A549 (cell line): ENCODE measurements around the gene GXYLT1.

Source experiments
- BHLHE40 ChIP-seq: IDR thresholded peaks from 2 replicates; pipeline ENCODE4 v1.6.1; 2012; ENCODE audit warnings: low read depth, low read length, inconsistent platforms
- CBX2 ChIP-seq: fragments of 200-600 bp; sonication (generic); IDR thresholded peaks from 2 replicates; pipeline ENCODE4 v1.6.1; 2016; ENCODE audit warnings: low read depth, mild to moderate bottlenecking, borderline replicate concordance
- CTCF ChIP-seq: fragments of >200 bp; sonication (Bioruptor Twin); formaldehyde crosslinking; IDR thresholded peaks from 3 replicates; pipeline ENCODE4 v1.5.1; 2016
- HMGXB4 ChIP-seq: fragments of 250-450 bp; sonication (Bioruptor Pico); IDR thresholded peaks from 2 replicates; pipeline ENCODE4 v1.5.0; 2021; ENCODE audit warnings: mild to moderate bottlenecking, moderate library complexity, borderline replicate concordance
- MAFK ChIP-seq: fragments of 450-650 bp; IDR thresholded peaks from 2 replicates; pipeline ENCODE4 v1.6.1; 2014; ENCODE audit not compliant: partially characterized antibody
- MAX ChIP-seq: IDR thresholded peaks from 2 replicates; pipeline ENCODE4 v1.6.1; 2012
- MYC ChIP-seq: IDR thresholded peaks from 2 replicates; pipeline ENCODE4 v1.6.1; 2012; ENCODE audit warnings: mild to moderate bottlenecking, inconsistent platforms, low read length, improper control_type of control experiment, borderline replicate concordance
- POLR2A ChIP-seq: IDR thresholded peaks from 2 replicates; pipeline ENCODE4 v1.6.1; 2012; ENCODE audit warnings: mild to moderate bottlenecking, low read length
- REST ChIP-seq: fragments of 200-600 bp; sonication (generic); IDR thresholded peaks from 2 replicates; pipeline ENCODE4 v1.6.1; 2016; ENCODE audit warnings: antibody characterized with exemption, mild to moderate bottlenecking, moderate library complexity
- RFX5 ChIP-seq: fragments of 450-650 bp; IDR thresholded peaks from 2 replicates; pipeline ENCODE4 v1.7.1; 2014; ENCODE audit warnings: antibody characterized with exemption, mild to moderate bottlenecking, moderate library complexity
- SMC3 ChIP-seq: fragments of >200 bp; sonication (Bioruptor Twin); formaldehyde crosslinking; IDR thresholded peaks from 3 replicates; pipeline ENCODE4 v1.6.1; 2018; ENCODE audit warnings: inconsistent platforms
- SREBF2 ChIP-seq: fragments of 450-650 bp; IDR thresholded peaks from 2 replicates; pipeline ENCODE4 v1.6.1; 2014; ENCODE audit warnings: mild to moderate bottlenecking, moderate library complexity
- TP53 ChIP-seq: fragments of 250-450 bp; sonication (Bioruptor Pico); IDR thresholded peaks from 2 replicates; pipeline ENCODE4 v1.5.0; 2021; ENCODE audit warnings: mild to moderate bottlenecking, moderate library complexity
- ZC3H11A ChIP-seq: fragments of 450-650 bp; IDR thresholded peaks from 2 replicates; pipeline ENCODE4 v1.6.1; 2014; ENCODE audit warnings: antibody characterized with exemption, mild to moderate bottlenecking

- TF ChIP-seq MYC (no peak), HMGXB4 (CRISPR knock-in tag) (no peak), ZC3H11A (no peak), MAX (no peak), CTCF (no peak), TP53 (CRISPR knock-in tag) (no peak), POLR2A (no peak), MAFK (no peak), SMC3 (no peak), REST (no peak), SREBF2 (no peak), RFX5 (no peak), CBX2 (no peak), BHLHE40 (no peak)
Measured at GRCh38 chr12:42102720-42103119, 42.0 kb downstream of the GXYLT1 start.
